ENCODE results near the gene PARVA. TPM values are rescaled to one million over a fixed set of nuclear protein-coding genes. Genes with fewer than 3 reads are reported as not detected.

Gene PARVA
- total RNA-seq, 3 donors from 2014 or later = 55.7 to 191 (median 57.1) TPM

- DNase-seq = no peak
- intact Hi-C loops (cut with DNase I, micrococcal nuclease) = no loop called here
- Histone ChIP-seq H3K4me1 (ENCODE audit: low read depth) (peaks cover 6% of the 10 kb centered on the region), H3K9me3 (no peaks in the 10 kb centered on the region), H3K4me3 (no peak overlapping the region), H3K36me3 (ENCODE audit: low read depth) (no peaks in the 10 kb centered on the region)
- TF ChIP-seq, protein P1, sequence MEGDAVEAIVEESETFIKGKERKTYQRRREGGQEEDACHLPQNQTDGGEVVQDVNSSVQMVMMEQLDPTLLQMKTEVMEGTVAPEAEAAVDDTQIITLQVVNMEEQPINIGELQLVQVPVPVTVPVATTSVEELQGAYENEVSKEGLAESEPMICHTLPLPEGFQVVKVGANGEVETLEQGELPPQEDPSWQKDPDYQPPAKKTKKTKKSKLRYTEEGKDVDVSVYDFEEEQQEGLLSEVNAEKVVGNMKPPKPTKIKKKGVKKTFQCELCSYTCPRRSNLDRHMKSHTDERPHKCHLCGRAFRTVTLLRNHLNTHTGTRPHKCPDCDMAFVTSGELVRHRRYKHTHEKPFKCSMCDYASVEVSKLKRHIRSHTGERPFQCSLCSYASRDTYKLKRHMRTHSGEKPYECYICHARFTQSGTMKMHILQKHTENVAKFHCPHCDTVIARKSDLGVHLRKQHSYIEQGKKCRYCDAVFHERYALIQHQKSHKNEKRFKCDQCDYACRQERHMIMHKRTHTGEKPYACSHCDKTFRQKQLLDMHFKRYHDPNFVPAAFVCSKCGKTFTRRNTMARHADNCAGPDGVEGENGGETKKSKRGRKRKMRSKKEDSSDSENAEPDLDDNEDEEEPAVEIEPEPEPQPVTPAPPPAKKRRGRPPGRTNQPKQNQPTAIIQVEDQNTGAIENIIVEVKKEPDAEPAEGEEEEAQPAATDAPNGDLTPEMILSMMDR (IDR thresholded peaks at IDR 0.05) = no peak
- no peak for ATAC-seq
Measured at GRCh38 chr11:12436266-12436665, 58.9 kb downstream of the PARVA start.

- TF ChIP-seq, protein P1 (IDR thresholded peaks at IDR 0.05) = no peak
- H3K4me1 ChIP-seq (ENCODE audit: low read depth) = peaks cover 3% of the 10 kb centered on the region
- intact Hi-C loops (cut with DNase I, micrococcal nuclease) = no loop called here
- ATAC-seq (no peak), DNase-seq (no peak)
- H3K4me3 ChIP-seq = no peak overlapping the region
- no peaks in the 10 kb centered on the region for H3K36me3 ChIP-seq (ENCODE audit: low read depth)
- H3K9me3 ChIP-seq = no peaks in the 10 kb centered on the region
Measured at GRCh38 chr11:12438291-12438690, 60.9 kb downstream of the PARVA start.

- peak; percentile 96 for ATAC-seq
- intact Hi-C loops (cut with DNase I, micrococcal nuclease) = no loop called here
- TF ChIP-seq, protein P1 (IDR thresholded peaks at IDR 0.05) = no peak
- Histone ChIP-seq H3K4me1 (ENCODE audit: low read depth) (peaks cover 3% of the 10 kb centered on the region), H3K36me3 (ENCODE audit: low read depth) (no peaks in the 10 kb centered on the region), H3K4me3 (no peak overlapping the region), H3K9me3 (no peaks in the 10 kb centered on the region)
- DNase-seq = peak; percentile 48 to 72 (median 53)
Measured at GRCh38 chr11:12439615-12440014, 62.2 kb downstream of the PARVA start.

- Histone ChIP-seq H3K4me3 (no peak overlapping the region), H3K36me3 (ENCODE audit: low read depth) (no peaks in the 10 kb centered on the region), H3K4me1 (ENCODE audit: low read depth) (peaks cover 3% of the 10 kb centered on the region), H3K9me3 (no peaks in the 10 kb centered on the region)
- TF ChIP-seq, protein P1 (IDR thresholded peaks at IDR 0.05) = no peak
- ATAC-seq (no peak), DNase-seq (no peak)
- intact Hi-C loops (cut with DNase I, micrococcal nuclease) = no loop called here
Measured at GRCh38 chr11:12440565-12440964, 63.2 kb downstream of the PARVA start.

DNA sequence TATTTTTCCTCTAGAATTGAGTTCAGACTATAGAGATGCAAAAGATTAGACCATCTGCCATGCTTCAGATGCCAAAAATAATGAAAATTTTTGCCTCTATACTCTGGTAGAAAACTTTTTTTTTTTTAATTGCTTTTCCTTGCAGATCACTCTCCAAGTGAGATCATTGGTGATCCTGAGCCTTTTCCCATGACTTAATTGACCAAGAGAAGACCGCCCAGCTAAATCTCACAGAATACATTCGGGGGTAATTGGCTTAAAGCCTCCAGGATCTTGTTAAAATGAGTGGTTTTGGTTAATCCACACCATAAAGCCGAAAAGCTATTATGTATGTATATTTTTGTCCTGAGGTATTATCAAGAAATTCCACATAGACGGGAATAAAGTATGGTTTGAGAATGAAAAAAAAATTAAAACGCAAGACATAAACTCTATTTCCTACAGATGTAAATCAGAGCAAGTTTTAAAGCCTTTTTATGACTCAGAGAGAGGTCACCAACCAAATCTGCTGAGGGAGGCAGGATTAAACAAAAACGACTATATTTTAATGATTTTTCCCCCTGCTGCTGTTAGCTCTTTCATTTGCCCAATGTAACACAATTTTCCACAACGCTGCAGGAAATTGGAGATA, 64.0 kb downstream of the PARVA start:
- Histone ChIP-seq H3K4me3 (no peak overlapping the region), H3K4me1 (ENCODE audit: low read depth) (no peaks in the 10 kb centered on the region), H3K9me3 (no peaks in the 10 kb centered on the region), H3K36me3 (ENCODE audit: low read depth) (no peaks in the 10 kb centered on the region)
- intact Hi-C loops (cut with DNase I, micrococcal nuclease) = no loop called here
- TF ChIP-seq, protein P1 (IDR thresholded peaks at IDR 0.05) = no peak
- ATAC-seq = no peak
- no peak for DNase-seq

DNA sequence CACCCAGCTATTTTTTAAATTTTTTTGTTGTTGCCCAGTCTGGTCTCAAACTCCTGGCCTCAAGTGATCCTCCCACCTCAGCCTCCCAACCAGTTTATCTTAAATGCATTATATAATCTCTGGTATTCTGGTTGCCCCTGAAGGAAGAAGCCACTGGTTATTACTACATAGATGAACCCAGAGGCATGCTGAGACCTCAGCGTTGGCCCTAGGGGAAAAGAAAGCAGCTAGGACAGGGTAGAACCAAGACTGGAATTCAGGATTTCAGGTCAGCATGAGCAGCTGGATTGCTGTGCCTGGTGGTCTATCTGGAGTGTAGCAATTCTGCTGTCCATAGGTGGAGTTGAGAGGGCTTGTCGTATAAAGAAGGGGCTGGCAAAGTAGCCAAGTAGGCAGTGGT, 67.2 kb downstream of the PARVA start:
- ATAC-seq (no peak), DNase-seq (no peak)
- intact Hi-C loops (cut with DNase I, micrococcal nuclease) = no loop called here
- Histone ChIP-seq H3K4me3 (no peak overlapping the region), H3K36me3 (ENCODE audit: low read depth) (no peaks in the 10 kb centered on the region), H3K4me1 (ENCODE audit: low read depth) (no peaks in the 10 kb centered on the region), H3K9me3 (no peaks in the 10 kb centered on the region)
- TF ChIP-seq, protein P1 (IDR thresholded peaks at IDR 0.05) = no peak
